HepG2 (cell line): ENCODE measurements around the gene UBTD1. TPM values are rescaled to one million over a fixed set of nuclear protein-coding genes. Genes with fewer than 3 reads are reported as not detected.

Source experiments
- ARNT2 ChIP-seq: sonication (generic); formaldehyde crosslinking; IDR thresholded peaks from 2 replicates; pipeline ENCODE4 v1.8.0; 2022; ENCODE audit warnings: mild to moderate bottlenecking, low read depth, missing genetic modification reagents, moderate library complexity
- FOXJ3 ChIP-seq: sonication (generic); formaldehyde crosslinking; IDR thresholded peaks from 2 replicates; pipeline ENCODE4 v1.4.0; 2020; ENCODE audit warnings: missing genetic modification reagents, mild to moderate bottlenecking, borderline replicate concordance
- GATA4 ChIP-seq: sonication (generic); IDR thresholded peaks from 2 replicates; pipeline ENCODE4 v1.6.1; 2016; ENCODE audit warnings: antibody characterized with exemption, low read depth, borderline replicate concordance
- HNRNPK ChIP-seq: fragments of 200-400 bp; formaldehyde crosslinking; IDR thresholded peaks from 2 replicates; pipeline ENCODE4 v1.6.1; 2018; ENCODE audit warnings: low read length, low read depth, moderate library complexity, mild to moderate bottlenecking; ENCODE audit not compliant: poor library complexity, severe bottlenecking
- KLF9 ChIP-seq: IDR thresholded peaks from 2 replicates; pipeline ENCODE4 v1.6.1; 2016; ENCODE audit warnings: low read depth
- MIXL1 ChIP-seq: IDR thresholded peaks from 2 replicates; pipeline ENCODE4 v1.6.1; 2016
- MYNN ChIP-seq: sonication (generic); formaldehyde crosslinking; IDR thresholded peaks from 2 replicates; pipeline ENCODE4 v1.4.0; 2020; ENCODE audit warnings: mild to moderate bottlenecking, low read depth, missing genetic modification reagents
- NBN ChIP-seq: fragments of 450-650 bp; conservative IDR thresholded peaks from 2 replicates; pipeline ENCODE4 v1.6.1; 2017
- PRMT3 ChIP-seq: sonication (generic); formaldehyde crosslinking; IDR thresholded peaks from 2 replicates; pipeline ENCODE4 v1.8.1; 2022; ENCODE audit warnings: low read depth, mild to moderate bottlenecking, moderate library complexity, missing genetic modification reagents, borderline replicate concordance
- RAD51 ChIP-seq: fragments of 450-650 bp; IDR thresholded peaks from 2 replicates; pipeline ENCODE4 v1.6.1; 2016; ENCODE audit warnings: borderline replicate concordance
- RFX3 ChIP-seq: IDR thresholded peaks from 2 replicates; pipeline ENCODE4 v1.6.1; 2016; ENCODE audit warnings: missing biosample characterization, missing genetic modification reagents
- SAFB2 ChIP-seq: sonication (generic); formaldehyde crosslinking; IDR thresholded peaks from 2 replicates; pipeline ENCODE4 v1.5.1; 2020; ENCODE audit warnings: missing genetic modification reagents, low read depth, mild to moderate bottlenecking, borderline replicate concordance
- WIZ ChIP-seq: sonication (generic); formaldehyde crosslinking; IDR thresholded peaks from 2 replicates; pipeline ENCODE4 v1.5.1; 2020; ENCODE audit warnings: mild to moderate bottlenecking, missing genetic modification reagents
- ZFYVE20 ChIP-seq: sonication (generic); formaldehyde crosslinking; IDR thresholded peaks from 2 replicates; pipeline ENCODE4 v1.8.0; 2023; ENCODE audit warnings: low read depth, mild to moderate bottlenecking, moderate library complexity, missing genetic modification reagents, borderline replicate concordance
- ZNF207 ChIP-seq: fragments of 450-650 bp; IDR thresholded peaks from 2 replicates; pipeline ENCODE4 v1.6.1; 2016; ENCODE audit warnings: antibody characterized with exemption, borderline replicate concordance
- ZNF264 ChIP-seq: sonication (generic); formaldehyde crosslinking; IDR thresholded peaks from 2 replicates; pipeline ENCODE4 v1.4.0; 2020; ENCODE audit warnings: missing genetic modification reagents
- ZNF382 ChIP-seq: sonication (generic); formaldehyde crosslinking; IDR thresholded peaks from 2 replicates; pipeline ENCODE4 v1.5.0; 2020; ENCODE audit warnings: missing genetic modification reagents, mild to moderate bottlenecking, borderline replicate concordance
- ZNF543 ChIP-seq: sonication (generic); formaldehyde crosslinking; IDR thresholded peaks from 2 replicates; pipeline ENCODE4 v1.4.0; 2020; ENCODE audit warnings: mild to moderate bottlenecking, missing genetic modification reagents
- ZNF550 ChIP-seq: sonication (generic); formaldehyde crosslinking; IDR thresholded peaks from 2 replicates; pipeline ENCODE4 v1.4.0; 2020; ENCODE audit warnings: mild to moderate bottlenecking, missing genetic modification reagents, borderline replicate concordance
- ZNF614 ChIP-seq: IDR thresholded peaks from 2 replicates; pipeline ENCODE4 v1.6.1; 2018; ENCODE audit warnings: missing biosample characterization, missing genetic modification reagents, inconsistent platforms, borderline replicate concordance
- polyA plus RNA-seq, 8 experiments: library from polyadenylated mRNA; depleted of rRNA in 3 of 8; stranded (reverse) in 7 of 8; unstranded in 1 of 8; fragments of >200 nt; fragmentation: Illumina TruSeq in 4 of 8; extraction: Trizol in 4 of 8; gene quantifications; 2 replicates each; pipeline versions ENCODE4 v1.2.1 to v1.2.3, GENCODE V29; 2011 to 2016; ENCODE audit warnings: low read depth in 4 of 8, missing spikeins in 1 of 8, mixed read lengths in 1 of 8; ENCODE audit not compliant: insufficient read depth in 1 of 8
- total RNA-seq, 5 experiments: library from RNA; depleted of rRNA; stranded (reverse); fragments of >200 nt; fragmentation: Illumina TruSeq; extraction: Trizol; gene quantifications; 2 replicates each; pipeline ENCODE4 v1.2.3, GENCODE V29; 2016; ENCODE audit warnings: low read depth in 1 of 5
- TF ChIP-seq, protein P1 (sequence below): IDR thresholded peaks from 2 replicates; pipeline ENCODE4 v1.6.1; 2016; ENCODE audit warnings: missing compliant biosample characterization, missing genetic modification reagents, borderline replicate concordance
- TF ChIP-seq, protein P2 (sequence below): sonication (generic); formaldehyde crosslinking; IDR thresholded peaks from 2 replicates; pipeline ENCODE4 v1.4.0; 2020; ENCODE audit warnings: mild to moderate bottlenecking, missing genetic modification reagents
- TF ChIP-seq, protein P3 (sequence below): sonication (generic); formaldehyde crosslinking; IDR thresholded peaks from 2 replicates; pipeline ENCODE4 v1.5.1; 2020; ENCODE audit warnings: mild to moderate bottlenecking, missing genetic modification reagents, borderline replicate concordance
- TF ChIP-seq, protein P4 (sequence below): IDR thresholded peaks from 2 replicates; pipeline ENCODE4 v1.6.1; 2012; ENCODE audit warnings: inconsistent platforms
- TF ChIP-seq, protein P5 (sequence below): sonication (generic); formaldehyde crosslinking; IDR thresholded peaks from 2 replicates; pipeline ENCODE4 v1.4.0; 2020; ENCODE audit warnings: missing genetic modification reagents
- TF ChIP-seq, protein P6 (sequence below): sonication (generic); formaldehyde crosslinking; IDR thresholded peaks from 2 replicates; pipeline ENCODE4 v1.5.0; 2020; ENCODE audit warnings: mild to moderate bottlenecking, missing genetic modification reagents

UBTD1 gene
- total and polyA plus RNA-seq, 2 of the 13 experiments (the other 11 are each of a cell fraction or from before 2014, with no cell fraction given), result 7.9 to 10.0 TPM

DNA sequence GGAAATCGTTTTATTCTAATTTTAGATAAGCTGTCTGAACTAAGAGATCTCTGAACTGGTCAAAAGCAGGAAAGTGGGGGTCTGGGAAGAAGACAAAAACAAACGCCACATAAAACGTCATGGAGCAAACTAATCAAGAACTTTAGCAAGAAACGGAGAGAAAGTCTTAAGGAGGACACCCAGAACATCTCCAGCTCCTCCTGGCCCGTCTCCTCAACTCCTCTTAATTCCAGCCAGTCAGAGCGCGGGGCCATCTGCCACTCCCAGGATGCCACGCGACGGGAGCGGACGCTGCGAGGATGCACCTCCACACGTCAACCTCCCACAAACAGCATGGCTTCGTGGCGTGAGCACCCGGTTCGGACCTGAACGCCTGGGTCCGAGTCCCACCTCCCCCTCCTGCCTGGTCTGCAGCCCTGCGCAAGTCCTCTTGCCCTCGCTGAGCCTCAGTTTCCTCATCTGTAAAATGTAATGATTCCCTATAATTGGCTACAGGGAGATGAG lies 1.1 kb upstream of the UBTD1 start (continued):
- TF ChIP-seq HNRNPK (no peak), GATA4 (no peak), RAD51 (no peak), ZNF614 (CRISPR knock-in tag) (no peak), ZNF382 (CRISPR knock-in tag) (no peak), ZNF264 (CRISPR knock-in tag) (no peak), ZNF550 (CRISPR knock-in tag) (no peak), ZFYVE20 (CRISPR knock-in tag) (no peak), MIXL1 (no peak), SAFB2 (no peak), NBN (no peak), WIZ (CRISPR knock-in tag) (no peak), ZNF543 (CRISPR knock-in tag) (no peak; the same call in 1 of the 2 replicates), ARNT2 (CRISPR knock-in tag) (no peak), FOXJ3 (no peak), PRMT3 (CRISPR knock-in tag) (no peak), KLF9 (CRISPR knock-in tag) (no peak), ZNF207 (no peak), MYNN (CRISPR knock-in tag) (no peak), RFX3 (no peak)
- TF ChIP-seq, protein P1, sequence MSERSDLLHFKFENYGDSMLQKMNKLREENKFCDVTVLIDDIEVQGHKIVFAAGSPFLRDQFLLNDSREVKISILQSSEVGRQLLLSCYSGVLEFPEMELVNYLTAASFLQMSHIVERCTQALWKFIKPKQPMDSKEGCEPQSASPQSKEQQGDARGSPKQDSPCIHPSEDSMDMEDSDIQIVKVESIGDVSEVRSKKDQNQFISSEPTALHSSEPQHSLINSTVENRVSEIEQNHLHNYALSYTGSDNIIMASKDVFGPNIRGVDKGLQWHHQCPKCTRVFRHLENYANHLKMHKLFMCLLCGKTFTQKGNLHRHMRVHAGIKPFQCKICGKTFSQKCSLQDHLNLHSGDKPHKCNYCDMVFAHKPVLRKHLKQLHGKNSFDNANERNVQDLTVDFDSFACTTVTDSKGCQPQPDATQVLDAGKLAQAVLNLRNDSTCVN (CRISPR knock-in tag), result peak; percentile 17; the same call in 1 of the 2 replicates
- TF ChIP-seq, protein P2, sequence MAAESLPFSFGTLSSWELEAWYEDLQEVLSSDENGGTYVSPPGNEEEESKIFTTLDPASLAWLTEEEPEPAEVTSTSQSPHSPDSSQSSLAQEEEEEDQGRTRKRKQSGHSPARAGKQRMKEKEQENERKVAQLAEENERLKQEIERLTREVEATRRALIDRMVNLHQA (CRISPR knock-in tag), result no peak
- TF ChIP-seq, protein P3, sequence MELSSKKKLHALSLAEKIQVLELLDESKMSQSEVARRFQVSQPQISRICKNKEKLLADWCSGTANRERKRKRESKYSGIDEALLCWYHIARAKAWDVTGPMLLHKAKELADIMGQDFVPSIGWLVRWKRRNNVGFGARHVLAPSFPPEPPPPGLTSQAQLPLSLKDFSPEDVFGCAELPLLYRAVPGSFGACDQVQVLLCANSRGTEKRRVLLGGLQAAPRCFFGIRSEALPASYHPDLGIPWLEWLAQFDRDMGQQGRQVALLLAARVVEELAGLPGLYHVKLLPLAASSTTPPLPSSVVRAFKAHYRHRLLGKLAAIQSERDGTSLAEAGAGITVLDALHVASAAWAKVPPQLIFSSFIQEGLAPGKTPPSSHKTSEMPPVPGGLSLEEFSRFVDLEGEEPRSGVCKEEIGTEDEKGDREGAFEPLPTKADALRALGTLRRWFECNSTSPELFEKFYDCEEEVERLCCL (CRISPR knock-in tag), result 0 out of 2 replicates have a peak, but pooled peaks have one; percentile 46
- TF ChIP-seq, protein P4, sequence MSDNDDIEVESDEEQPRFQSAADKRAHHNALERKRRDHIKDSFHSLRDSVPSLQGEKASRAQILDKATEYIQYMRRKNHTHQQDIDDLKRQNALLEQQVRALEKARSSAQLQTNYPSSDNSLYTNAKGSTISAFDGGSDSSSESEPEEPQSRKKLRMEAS, result peak; percentile 95
- TF ChIP-seq, protein P5, sequence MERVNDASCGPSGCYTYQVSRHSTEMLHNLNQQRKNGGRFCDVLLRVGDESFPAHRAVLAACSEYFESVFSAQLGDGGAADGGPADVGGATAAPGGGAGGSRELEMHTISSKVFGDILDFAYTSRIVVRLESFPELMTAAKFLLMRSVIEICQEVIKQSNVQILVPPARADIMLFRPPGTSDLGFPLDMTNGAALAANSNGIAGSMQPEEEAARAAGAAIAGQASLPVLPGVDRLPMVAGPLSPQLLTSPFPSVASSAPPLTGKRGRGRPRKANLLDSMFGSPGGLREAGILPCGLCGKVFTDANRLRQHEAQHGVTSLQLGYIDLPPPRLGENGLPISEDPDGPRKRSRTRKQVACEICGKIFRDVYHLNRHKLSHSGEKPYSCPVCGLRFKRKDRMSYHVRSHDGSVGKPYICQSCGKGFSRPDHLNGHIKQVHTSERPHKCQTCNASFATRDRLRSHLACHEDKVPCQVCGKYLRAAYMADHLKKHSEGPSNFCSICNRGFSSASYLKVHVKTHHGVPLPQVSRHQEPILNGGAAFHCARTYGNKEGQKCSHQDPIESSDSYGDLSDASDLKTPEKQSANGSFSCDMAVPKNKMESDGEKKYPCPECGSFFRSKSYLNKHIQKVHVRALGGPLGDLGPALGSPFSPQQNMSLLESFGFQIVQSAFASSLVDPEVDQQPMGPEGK (CRISPR knock-in tag), result no peak
- TF ChIP-seq, protein P6, sequence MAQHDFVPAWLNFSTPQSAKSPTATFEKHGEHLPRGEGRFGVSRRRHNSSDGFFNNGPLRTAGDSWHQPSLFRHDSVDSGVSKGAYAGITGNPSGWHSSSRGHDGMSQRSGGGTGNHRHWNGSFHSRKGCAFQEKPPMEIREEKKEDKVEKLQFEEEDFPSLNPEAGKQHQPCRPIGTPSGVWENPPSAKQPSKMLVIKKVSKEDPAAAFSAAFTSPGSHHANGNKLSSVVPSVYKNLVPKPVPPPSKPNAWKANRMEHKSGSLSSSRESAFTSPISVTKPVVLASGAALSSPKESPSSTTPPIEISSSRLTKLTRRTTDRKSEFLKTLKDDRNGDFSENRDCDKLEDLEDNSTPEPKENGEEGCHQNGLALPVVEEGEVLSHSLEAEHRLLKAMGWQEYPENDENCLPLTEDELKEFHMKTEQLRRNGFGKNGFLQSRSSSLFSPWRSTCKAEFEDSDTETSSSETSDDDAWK (CRISPR knock-in tag), result no peak
